ENCODE measurements around the gene PHACTR4. TPM values are rescaled to one million over a fixed set of nuclear protein-coding genes. Genes with fewer than 3 reads are reported as not detected.

The PHACTR4 gene
- total and polyA plus RNA-seq, 2 of the 13 experiments (the other 11 are each of a cell fraction or from before 2014, with no cell fraction given), result 13.9 to 17.1 TPM

DNA sequence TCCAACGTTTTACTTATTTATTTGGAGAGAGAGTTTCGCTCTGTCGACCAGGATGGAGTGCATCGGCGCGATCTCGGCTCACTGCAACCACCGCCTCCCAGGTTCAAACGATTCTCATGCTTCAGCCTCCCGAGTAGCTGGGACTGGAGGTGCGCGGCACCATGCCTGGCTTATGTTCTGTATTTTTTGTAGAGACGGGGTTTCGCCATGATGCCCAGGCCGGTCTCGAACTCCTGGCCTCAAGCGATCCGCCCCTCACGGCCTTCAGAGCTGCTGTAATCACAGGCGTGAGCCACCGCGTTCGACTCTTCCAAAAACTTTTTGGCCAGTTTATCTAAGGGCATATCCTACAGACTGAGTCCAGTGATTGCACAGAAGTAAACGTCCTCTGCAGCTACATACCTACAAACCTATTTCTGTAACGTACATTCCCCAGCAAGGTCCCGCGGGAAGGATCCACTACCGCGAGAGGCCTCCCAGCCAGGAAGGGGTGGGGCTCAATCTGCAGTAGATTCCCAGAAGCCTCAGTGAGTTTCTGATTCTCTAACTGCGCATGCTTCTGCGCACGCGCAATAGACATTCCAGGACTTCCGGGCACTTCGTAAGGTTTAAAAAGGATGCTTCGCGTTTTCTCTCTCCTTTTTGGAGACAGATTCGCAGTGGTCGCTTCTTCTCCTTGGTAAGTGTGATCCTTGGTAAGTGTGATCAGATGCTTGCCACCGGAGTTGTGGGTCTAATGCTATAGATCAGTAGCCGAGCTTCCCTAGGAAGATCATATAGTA is 136.1 kb downstream of the PHACTR4 start, which contains the start of gene RCC1 (continued):
- TF ChIP-seq HMGXB4 (CRISPR knock-in tag; IDR thresholded peaks at IDR 0.05; ENCODE audit: borderline replicate concordance in 1 of 2, low read depth in 1 of 2) (peak; percentile 61 to 81), ZNF224 (CRISPR knock-in tag; IDR thresholded peaks at IDR 0.05) (0 out of 2 replicates have a peak, but pooled peaks have one; percentile 65), ZNF709 (CRISPR knock-in tag; IDR thresholded peaks at IDR 0.05) (peak; percentile 53; the same call in 1 of the 2 replicates), PHF5A (CRISPR knock-in tag; IDR thresholded peaks at IDR 0.05; ENCODE audit: low read depth, unreplicated experiment) (peak; percentile 58), ATF2 (CRISPR knock-in tag; IDR thresholded peaks at IDR 0.05) (no peak; the same call in 1 of the 2 replicates), SIX1 (CRISPR knock-in tag; IDR thresholded peaks at IDR 0.05; ENCODE audit: borderline replicate concordance) (peak; percentile 40; the same call in 1 of the 2 replicates), ASH2L (IDR thresholded peaks at IDR 0.05; ENCODE audit: insufficient read length, low read depth, low read length) (peak; percentile 53), MXD4 (CRISPR knock-in tag; IDR thresholded peaks at IDR 0.05) (peak; percentile 23; the same call in 1 of the 2 replicates), ZNF234 (CRISPR knock-in tag; conservative IDR thresholded peaks at IDR 0.05) (no peak), SP1 (IDR thresholded peaks at IDR 0.05) (no peak), SP1 (CRISPR knock-in tag; IDR thresholded peaks at IDR 0.05) (peak; percentile 38; the same call in 1 of the 2 replicates), CHD4 (IDR thresholded peaks at IDR 0.05; ENCODE audit: borderline replicate concordance, low read length) (peak; percentile 82; the same call in 1 of the 2 replicates), MXI1 (IDR thresholded peaks at IDR 0.05; ENCODE audit: borderline replicate concordance, low read depth, low read length) (peak; percentile 84; the same call in 2 of the 3 replicates), ETV5 (CRISPR knock-in tag; IDR thresholded peaks at IDR 0.05; ENCODE audit: borderline replicate concordance) (no peak; the same call in 1 of the 2 replicates), ZNF260 (CRISPR knock-in tag; IDR thresholded peaks at IDR 0.05; ENCODE audit: borderline replicate concordance, low read depth) (no peak), IRF2 (CRISPR knock-in tag; IDR thresholded peaks at IDR 0.05) (peak; percentile 31; the same call in 1 of the 2 replicates), CHD2 (IDR thresholded peaks at IDR 0.05; ENCODE audit: low read depth, low read length) (peak; percentile 98), IKZF1 (IDR thresholded peaks at IDR 0.05) (no peak), ZNF564 (CRISPR knock-in tag; IDR thresholded peaks at IDR 0.05) (no peak)
- TF ChIP-seq, protein P1, sequence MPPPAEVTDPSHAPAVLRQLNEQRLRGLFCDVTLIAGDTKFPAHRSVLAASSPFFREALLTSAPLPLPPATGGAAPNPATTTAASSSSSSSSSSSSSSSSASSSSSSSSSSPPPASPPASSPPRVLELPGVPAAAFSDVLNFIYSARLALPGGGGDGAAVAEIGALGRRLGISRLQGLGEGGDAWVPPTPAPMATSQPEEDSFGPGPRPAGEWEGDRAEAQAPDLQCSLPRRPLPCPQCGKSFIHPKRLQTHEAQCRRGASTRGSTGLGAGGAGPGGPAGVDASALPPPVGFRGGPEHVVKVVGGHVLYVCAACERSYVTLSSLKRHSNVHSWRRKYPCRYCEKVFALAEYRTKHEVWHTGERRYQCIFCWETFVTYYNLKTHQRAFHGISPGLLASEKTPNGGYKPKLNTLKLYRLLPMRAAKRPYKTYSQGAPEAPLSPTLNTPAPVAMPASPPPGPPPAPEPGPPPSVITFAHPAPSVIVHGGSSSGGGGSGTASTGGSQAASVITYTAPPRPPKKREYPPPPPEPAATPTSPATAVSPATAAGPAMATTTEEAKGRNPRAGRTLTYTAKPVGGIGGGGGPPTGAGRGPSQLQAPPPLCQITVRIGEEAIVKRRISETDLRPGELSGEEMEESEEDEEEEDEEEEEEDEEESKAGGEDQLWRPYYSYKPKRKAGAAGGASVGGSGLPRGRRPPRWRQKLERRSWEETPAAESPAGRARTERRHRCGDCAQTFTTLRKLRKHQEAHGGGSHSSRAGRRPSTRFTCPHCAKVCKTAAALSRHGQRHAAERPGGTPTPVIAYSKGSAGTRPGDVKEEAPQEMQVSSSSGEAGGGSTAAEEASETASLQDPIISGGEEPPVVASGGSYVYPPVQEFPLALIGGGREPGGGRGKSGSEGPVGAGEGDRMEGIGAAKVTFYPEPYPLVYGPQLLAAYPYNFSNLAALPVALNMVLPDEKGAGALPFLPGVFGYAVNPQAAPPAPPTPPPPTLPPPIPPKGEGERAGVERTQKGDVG (CRISPR knock-in tag; IDR thresholded peaks at IDR 0.05; ENCODE audit: borderline replicate concordance), result no peak
- TF ChIP-seq, protein P2, sequence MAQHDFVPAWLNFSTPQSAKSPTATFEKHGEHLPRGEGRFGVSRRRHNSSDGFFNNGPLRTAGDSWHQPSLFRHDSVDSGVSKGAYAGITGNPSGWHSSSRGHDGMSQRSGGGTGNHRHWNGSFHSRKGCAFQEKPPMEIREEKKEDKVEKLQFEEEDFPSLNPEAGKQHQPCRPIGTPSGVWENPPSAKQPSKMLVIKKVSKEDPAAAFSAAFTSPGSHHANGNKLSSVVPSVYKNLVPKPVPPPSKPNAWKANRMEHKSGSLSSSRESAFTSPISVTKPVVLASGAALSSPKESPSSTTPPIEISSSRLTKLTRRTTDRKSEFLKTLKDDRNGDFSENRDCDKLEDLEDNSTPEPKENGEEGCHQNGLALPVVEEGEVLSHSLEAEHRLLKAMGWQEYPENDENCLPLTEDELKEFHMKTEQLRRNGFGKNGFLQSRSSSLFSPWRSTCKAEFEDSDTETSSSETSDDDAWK (CRISPR knock-in tag; IDR thresholded peaks at IDR 0.05), result no peak
- TF ChIP-seq, protein P3, sequence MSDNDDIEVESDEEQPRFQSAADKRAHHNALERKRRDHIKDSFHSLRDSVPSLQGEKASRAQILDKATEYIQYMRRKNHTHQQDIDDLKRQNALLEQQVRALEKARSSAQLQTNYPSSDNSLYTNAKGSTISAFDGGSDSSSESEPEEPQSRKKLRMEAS (IDR thresholded peaks at IDR 0.05), result peak; percentile 48
